A673 (cell line): ENCODE data around the gene ITLN2. TPM values are rescaled to one million over a fixed set of nuclear protein-coding genes. Genes with fewer than 3 reads are reported as not detected.

ENCODE experiments used
- BruUV-seq: library from RNA; stranded (reverse); fragments of 400-500 nt; replicated peaks from 2 replicates; lab custom pipeline; 2021; lab: Mats Ljungman, UMichigan
- CTCF ChIA-PET: fragments of 300-600 bp; sonication (Branson Sonifier 250); formaldehyde crosslinking; loops from one replicate; lab custom pipeline; 2022; ENCODE audit warnings: antibody characterized with exemption; lab: Charles Lee
- POLR2A ChIA-PET: fragments of 300-600 bp; sonication (Branson Sonifier 250); formaldehyde crosslinking; loops from one replicate; lab custom pipeline; 2022; ENCODE audit warnings: antibody characterized with exemption; ENCODE audit not compliant: low non-redundant PET; lab: Charles Lee
- DNase-seq: peaks from one replicate; pipeline ENCODE4 v3.0.0-alpha.2; 2015; ENCODE audit warnings: low spot score
- H3K27ac ChIP-seq: fragments of 200-600 bp; sonication (generic); 2 replicates; pipeline ENCODE4 v1.5.1; 2016; ENCODE audit warnings: mixed run types, low read depth, mild to moderate bottlenecking, mixed read lengths, antibody characterized with exemption, low read length; ENCODE audit not compliant: poor library complexity, severe bottlenecking
- H3K27me3 ChIP-seq: fragments of 200-600 bp; sonication (generic); replicated peaks from 2 replicates; pipeline ENCODE4 v1.6.1; 2017; ENCODE audit warnings: mixed run types, low read depth, mild to moderate bottlenecking, mixed read lengths, antibody characterized with exemption, low read length; ENCODE audit not compliant: insufficient read depth, poor library complexity
- H3K36me3 ChIP-seq: fragments of 200-600 bp; sonication (generic); 2 replicates; pipeline ENCODE4 v1.6.1; 2016; ENCODE audit warnings: mixed run types, mild to moderate bottlenecking, mixed read lengths, antibody characterized with exemption, low read length; ENCODE audit not compliant: insufficient read depth, poor library complexity, severe bottlenecking
- H3K4me1 ChIP-seq: fragments of 200-600 bp; sonication (generic); 2 replicates; pipeline ENCODE4 v1.6.1; 2017; ENCODE audit warnings: mixed run types, mild to moderate bottlenecking, mixed read lengths, antibody characterized with exemption, low read length; ENCODE audit not compliant: insufficient read depth, poor library complexity, severe bottlenecking
- H3K4me3 ChIP-seq: fragments of 200-600 bp; sonication (generic); 2 replicates; pipeline ENCODE4 v1.5.1; 2016; ENCODE audit warnings: low read depth, mixed run types, mild to moderate bottlenecking, mixed read lengths, low read length; ENCODE audit not compliant: poor library complexity, severe bottlenecking
- H3K9me3 ChIP-seq: fragments of 200-600 bp; sonication (generic); 2 replicates; pipeline ENCODE4 v1.6.1; 2016; ENCODE audit warnings: mixed run types, low read depth, mild to moderate bottlenecking, mixed read lengths, antibody characterized with exemption, low read length; ENCODE audit not compliant: poor library complexity, severe bottlenecking
- CTCF ChIP-seq: fragments of 300-800, 200-600 bp; sonication (generic); conservative IDR thresholded peaks from 2 replicates; pipeline ENCODE4 v1.5.1; 2017; ENCODE audit warnings: low read depth, mild to moderate bottlenecking, antibody characterized with exemption, low read length, moderate library complexity, mixed read lengths
- EZH2 ChIP-seq: fragments of 200-600 bp; sonication (generic); IDR thresholded peaks from 2 replicates; pipeline ENCODE4 v1.6.1; 2017; ENCODE audit warnings: borderline replicate concordance, low read depth, mild to moderate bottlenecking, mixed read lengths, antibody characterized with exemption, low read length; ENCODE audit not compliant: poor library complexity, severe bottlenecking
- intact Hi-C: fragments of 100-400 bp; cut with micrococcal nuclease; formaldehyde crosslinking; loops from one replicate; pipeline ENCODE4 v1.10.0; 2022; ENCODE audit not compliant: unreplicated experiment
- total RNA-seq: library from RNA; stranded (reverse); gene quantifications from 2 replicates; pipeline ENCODE4 v1.2.3, GENCODE V29; 2021

Gene ITLN2
- total RNA-seq, 1 experiment from 2014 or later: not detected

GRCh38 chr1:160952129-160952510 lies 2.5 kb downstream of the ITLN2 start:
- ChIA-PET POLR2A (no interaction called here), CTCF (interaction anchor here (1.0 to 1.3 kb wide), 2 partner anchors 115 to 117 kb away, joined by 4 to 5 read pairs; no protein-coding TSS in a partner anchor)
- no peak overlapping the region for H3K4me3 ChIP-seq
- no peaks in the 10 kb centered on the region for H3K9me3 ChIP-seq
- H3K27ac ChIP-seq: no peak overlapping the region
- no peaks in the 10 kb centered on the region for H3K36me3 ChIP-seq
- TF ChIP-seq CTCF (no peak), EZH2 (no peak)
- H3K27me3 ChIP-seq: no peaks in the 10 kb centered on the region
- DNase-seq: no peak
- no peaks in the 10 kb centered on the region for H3K4me1 ChIP-seq
- intact Hi-C loops: loop anchor here (5.0 kb wide), 1 partner anchor 225 kb away; no protein-coding TSS in a partner anchor
- no TSS peak for BruUV-seq

GRCh38 chr1:160951443-160952128 lies 3.0 kb downstream of the ITLN2 start:
- CTCF ChIA-PET: interaction anchor here (0.6 to 1.3 kb wide), 5 partner anchors 16 to 224 kb away, joined by 3 to 7 read pairs (median 4); no protein-coding TSS in a partner anchor
- no TSS peak for BruUV-seq
- no peaks in the 10 kb centered on the region for H3K9me3 ChIP-seq
- intact Hi-C loops: loop anchor here (2.0 to 5.0 kb wide), 2 partner anchors 117 to 224 kb away; no protein-coding TSS in a partner anchor
- H3K36me3 ChIP-seq: no peaks in the 10 kb centered on the region
- H3K4me3 ChIP-seq: no peak overlapping the region
- TF ChIP-seq CTCF (peak; percentile 89), EZH2 (no peak)
- no peaks in the 10 kb centered on the region for H3K27me3 ChIP-seq
- no peak overlapping the region for H3K27ac ChIP-seq
- H3K4me1 ChIP-seq: no peaks in the 10 kb centered on the region
- peak; percentile 72 for DNase-seq
- POLR2A ChIA-PET: no interaction called here

- BruUV-seq: no TSS peak
- no peaks in the 10 kb centered on the region for H3K9me3 ChIP-seq
- ChIA-PET POLR2A (no interaction called here), CTCF (interaction anchor here (0.6 to 0.7 kb wide), 3 partner anchors 15 to 224 kb away, joined by 3 to 7 read pairs (median 4); no protein-coding TSS in a partner anchor)
- intact Hi-C loops: loop anchor here (2.0 to 5.0 kb wide), 2 partner anchors 116 to 223 kb away; no protein-coding TSS in a partner anchor
- H3K36me3 ChIP-seq: no peaks in the 10 kb centered on the region
- H3K4me3 ChIP-seq: no peak overlapping the region
- no peak for TF ChIP-seq CTCF
- TF ChIP-seq EZH2: no peak
- no peaks in the 10 kb centered on the region for H3K27me3 ChIP-seq
- no peak overlapping the region for H3K27ac ChIP-seq
- no peak for DNase-seq
- no peaks in the 10 kb centered on the region for H3K4me1 ChIP-seq
These were observed 4.0 kb downstream of the ITLN2 start for GRCh38 chr1:160950657-160951056.
